HG03442 (cell line): ENCODE results near the gene DPP10.
"Not testable (repeated sequence)": the region's sequence is repeated elsewhere in the genome, so short reads cannot be mapped to it uniquely, and the experiment has no call there.

Experiments used
- ATAC-seq: cut with Tn5 transposase; IDR thresholded peaks from one replicate; pipeline ENCODE4 v1.9.1; 2021; ENCODE audit warnings: mild to moderate bottlenecking, moderate library complexity; ENCODE audit not compliant: unreplicated experiment

Gene DPP10

DNA sequence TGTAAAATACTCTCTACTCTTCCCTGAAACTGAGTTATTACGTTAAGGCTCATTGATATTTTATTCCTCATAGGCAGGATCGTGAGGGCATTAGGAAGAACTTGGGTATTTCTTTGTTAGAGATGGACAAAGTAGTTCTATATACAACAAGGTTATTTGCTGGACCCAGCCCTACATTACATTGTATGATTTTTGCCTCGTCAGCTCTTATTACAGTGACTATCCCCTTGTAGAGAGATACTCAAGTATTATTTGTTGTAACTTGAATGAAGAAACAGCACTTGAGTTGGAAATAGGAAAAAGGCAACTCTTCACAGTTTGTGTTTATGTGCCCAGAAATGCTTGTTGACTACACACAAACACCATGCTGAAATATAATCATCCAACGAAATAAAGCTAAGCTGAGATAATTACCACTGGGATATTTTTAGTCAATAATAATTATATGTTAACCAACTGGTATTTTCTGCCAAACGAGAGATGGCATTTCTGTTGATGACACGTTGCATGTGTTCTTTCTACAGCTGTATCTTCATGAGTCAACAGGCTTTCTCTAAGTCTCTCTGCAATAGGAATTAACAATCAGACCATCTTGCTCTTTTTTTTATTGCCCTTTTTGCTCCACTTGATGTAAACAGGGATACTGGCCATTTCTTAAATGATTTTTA is 947.6 kb downstream of the DPP10 start:
- no peak for ATAC-seq

- no peak for ATAC-seq
These were observed 954.1 kb downstream of the DPP10 start for GRCh38 chr2:115396579-115396978.

- no peak for ATAC-seq
These were observed 958.5 kb downstream of the DPP10 start for GRCh38 chr2:115400940-115401339.

DNA sequence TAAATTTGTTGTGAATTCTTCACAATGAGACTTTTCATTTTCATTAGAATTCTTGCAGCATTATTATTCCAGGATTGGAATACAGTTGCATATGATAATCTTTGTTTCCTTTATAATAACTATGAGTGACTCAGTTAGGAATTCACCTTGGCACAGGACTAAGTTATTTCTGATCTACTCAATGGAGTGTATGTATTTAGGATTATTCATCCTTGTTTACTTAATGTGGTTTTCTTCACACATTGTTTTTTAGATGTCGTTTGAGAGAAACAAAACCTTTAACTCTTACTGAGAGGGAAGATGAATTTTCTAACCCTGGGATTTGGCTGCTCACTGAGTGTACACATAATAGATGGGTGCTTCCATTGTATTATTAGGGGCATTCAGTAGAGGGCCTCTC is 970.1 kb downstream of the DPP10 start:
- no peak for ATAC-seq

GRCh38 chr2:115413791-115414190 is 971.4 kb downstream of the DPP10 start:
- no peak for ATAC-seq

DNA sequence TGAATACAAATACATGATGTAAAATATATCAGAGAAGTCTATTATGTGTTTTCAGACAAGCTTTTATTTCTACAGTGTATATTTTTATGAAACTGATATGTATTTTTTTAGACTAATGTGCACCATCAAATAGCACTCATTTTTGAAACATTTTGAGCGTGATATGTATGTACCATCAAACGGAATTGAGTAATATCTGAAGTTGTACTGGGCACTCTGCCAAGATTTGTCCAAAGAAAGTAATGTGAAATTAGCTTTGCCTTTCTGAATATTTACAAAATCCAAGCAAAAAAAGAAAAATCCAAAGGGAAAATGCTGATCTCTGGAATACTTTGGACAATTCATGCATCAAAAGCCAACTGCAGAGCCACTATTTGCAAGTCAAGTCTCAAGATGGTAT is 972.0 kb downstream of the DPP10 start:
- no peak for ATAC-seq

DNA sequence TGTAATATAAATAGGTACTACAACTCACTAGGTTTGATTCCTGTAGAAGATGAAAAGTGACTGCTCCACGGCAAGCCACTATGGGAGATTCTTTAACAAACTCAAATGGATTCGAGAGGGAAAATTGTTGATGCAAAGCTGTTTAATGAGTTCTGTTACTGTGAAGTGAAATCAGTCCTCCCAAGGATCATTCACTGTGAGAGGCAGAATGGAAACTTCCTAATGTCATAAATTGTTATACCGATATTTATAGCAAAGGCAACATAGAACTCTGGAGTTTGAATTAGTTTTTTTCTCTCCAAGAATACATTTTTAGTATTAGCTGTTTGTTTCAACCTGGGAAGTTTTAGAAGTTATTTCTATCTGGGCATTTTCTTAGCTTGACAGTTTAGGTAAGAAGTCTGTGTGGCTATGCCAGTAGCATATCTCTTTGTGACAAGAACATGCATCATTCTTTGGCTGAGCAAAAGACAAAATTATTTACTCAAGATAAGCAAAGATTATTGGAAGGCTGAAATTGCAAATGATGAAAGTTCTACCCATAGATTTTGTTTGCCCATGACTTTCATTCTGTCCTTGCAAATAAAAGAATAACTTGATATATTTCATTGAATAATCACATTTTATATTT is 979.7 kb downstream of the DPP10 start:
- ATAC-seq = no peak

DNA sequence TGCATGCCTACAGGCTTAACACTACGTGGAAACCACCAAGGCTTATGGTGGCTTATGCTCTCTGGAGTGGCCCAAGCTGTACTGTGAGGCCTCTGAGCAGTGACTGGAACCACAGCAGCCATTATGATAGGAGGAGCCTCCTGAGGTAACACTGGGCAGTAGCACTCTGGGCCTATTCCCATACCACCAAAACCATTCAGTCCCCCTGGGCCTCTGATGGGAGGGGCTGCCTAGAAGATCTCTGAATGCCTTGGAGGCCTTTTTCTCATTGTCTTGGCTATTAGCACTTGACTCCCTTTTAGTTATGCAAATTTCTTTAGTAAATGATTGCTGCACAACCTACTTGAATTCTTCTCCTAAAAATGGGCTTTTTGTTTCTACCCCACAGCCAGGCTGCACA is 985.0 kb downstream of the DPP10 start:
- no peak for ATAC-seq

- ATAC-seq = not testable (repeated sequence)
These were observed 998.3 kb downstream of the DPP10 start for GRCh38 chr2:115440746-115441145.

- no peak for ATAC-seq
These were observed 1001.2 kb downstream of the DPP10 start for GRCh38 chr2:115443539-115444185.

DNA sequence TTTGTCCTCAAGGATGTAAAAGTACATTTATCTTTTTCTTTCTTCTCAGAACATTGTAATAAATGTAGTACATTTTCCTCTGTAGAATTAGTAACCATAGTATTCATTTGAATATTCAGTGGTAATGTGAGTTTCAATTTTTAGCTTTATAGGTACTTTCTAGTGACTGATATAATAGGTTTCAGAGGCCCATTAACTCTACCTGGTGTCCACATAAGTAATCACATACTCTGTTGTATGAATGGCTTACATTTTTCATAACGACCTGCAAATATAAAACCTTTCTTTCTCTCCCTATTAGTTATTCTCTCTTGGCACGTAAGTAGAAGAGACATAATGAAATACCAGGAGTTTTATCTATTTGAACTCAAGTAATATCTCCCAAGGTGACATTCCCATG is 1017.6 kb downstream of the DPP10 start:
- ATAC-seq = no peak

- no peak for ATAC-seq
These were observed 1038.3 kb downstream of the DPP10 start for GRCh38 chr2:115480741-115481140.

DNA sequence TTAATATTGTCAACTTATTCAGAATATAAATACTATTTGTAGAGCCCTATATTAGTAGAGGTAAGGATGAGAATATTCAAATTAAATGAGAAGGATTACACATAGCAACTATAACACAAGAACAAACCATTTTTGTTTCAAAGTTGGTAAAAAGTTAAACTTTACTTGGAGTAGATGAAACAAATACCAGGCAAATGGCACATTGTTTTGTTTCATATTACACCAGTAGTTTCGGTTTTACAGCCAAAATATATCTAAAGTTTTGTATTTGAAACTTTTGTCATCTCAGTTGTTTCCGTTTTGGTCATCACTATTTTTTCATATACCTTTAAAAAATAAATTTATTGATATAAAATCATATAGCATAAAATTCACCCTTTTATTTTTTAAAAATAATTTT is 1039.4 kb downstream of the DPP10 start:
- ATAC-seq = no peak

GRCh38 chr2:115483666-115484065 is 1041.2 kb downstream of the DPP10 start:
- no peak for ATAC-seq

DNA sequence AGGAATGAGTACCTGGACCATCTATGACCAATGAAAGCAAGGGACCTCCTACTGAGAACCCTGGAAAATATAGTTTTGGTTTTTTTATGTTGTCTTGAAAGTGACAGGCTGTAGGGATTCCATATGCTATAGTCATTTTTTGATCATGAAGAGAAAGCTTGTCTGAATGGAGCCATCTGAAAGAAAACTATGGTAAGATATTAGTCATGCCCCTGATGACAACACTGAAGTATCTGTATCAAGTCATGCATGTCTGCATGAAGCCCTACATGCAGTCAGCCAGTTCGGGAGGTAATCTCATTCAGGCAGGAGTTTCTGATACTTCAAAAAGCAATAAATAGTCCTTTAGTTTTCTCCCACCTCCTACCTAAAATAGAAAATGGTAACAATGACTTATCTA is 1042.0 kb downstream of the DPP10 start:
- ATAC-seq = no peak

- ATAC-seq = no peak
These were observed 1042.5 kb downstream of the DPP10 start for GRCh38 chr2:115484983-115485382.

DNA sequence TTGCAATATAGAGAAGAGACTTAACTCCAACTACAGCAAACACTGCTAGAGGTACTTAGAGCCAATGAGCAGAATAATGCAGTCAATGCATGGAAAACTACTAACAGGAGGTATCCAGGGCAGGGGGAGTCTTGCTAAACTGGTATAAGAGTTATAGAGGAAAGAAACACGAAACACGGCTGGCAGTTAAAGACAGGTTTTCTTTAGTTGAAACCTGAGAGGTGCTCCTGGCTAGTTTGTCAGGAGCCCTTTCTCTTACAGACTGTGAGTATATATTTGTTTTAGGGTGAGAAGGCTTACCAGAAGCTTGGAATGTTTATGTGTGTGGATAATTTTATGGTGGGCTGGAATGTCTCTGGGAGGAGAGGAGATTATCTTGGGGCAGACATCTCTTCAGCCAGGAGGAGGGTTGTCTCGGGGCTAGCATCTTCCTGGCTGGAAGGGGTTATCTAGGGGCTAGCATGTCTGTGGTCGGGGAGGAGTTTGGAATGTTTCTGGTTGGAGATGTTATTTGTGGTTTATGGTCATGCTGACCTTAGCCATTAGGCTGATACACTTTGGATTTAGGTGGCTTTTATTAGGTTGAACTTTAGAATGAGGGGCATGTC is 1048.8 kb downstream of the DPP10 start:
- no peak for ATAC-seq

DNA sequence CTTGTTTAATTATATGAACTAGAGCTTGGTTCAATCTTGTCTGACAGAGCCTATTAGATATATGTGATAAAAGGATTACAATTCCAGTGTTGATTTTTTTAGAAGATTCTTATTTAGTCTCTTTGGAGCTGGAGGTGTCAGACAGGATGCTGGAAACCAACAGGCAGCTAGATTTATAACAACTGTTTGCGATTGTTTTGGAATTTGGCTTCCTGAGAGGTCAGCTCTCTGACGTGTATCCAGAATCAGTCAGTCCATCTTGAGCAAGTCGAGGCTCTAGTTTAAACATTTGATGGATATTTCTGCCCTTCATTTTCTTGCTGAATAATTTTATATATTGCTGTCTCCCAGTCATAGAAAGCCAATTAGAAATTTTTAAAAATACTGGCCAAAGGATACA is 1062.9 kb downstream of the DPP10 start:
- no peak for ATAC-seq

- no peak for ATAC-seq
These were observed 1078.3 kb downstream of the DPP10 start for GRCh38 chr2:115520727-115521126.

DNA sequence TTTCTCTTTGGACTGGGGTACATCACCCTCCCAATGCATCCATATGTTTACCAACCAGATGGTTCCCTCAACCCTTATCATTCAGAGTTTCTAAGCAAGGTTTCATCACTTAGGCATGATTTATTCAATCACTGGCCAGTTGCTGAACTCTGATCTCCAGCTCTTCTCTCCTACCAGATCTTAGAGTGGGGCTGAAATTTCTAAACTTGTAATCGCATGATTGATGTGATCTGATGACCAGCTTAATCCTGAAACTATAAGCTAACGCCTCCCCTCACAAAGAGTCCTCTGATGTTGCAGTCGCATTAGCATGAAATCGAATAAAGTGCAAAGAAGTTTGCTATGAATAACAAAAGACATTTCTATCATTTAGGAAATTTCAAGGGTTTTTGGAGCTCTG is 1082.0 kb downstream of the DPP10 start:
- ATAC-seq = no peak

DNA sequence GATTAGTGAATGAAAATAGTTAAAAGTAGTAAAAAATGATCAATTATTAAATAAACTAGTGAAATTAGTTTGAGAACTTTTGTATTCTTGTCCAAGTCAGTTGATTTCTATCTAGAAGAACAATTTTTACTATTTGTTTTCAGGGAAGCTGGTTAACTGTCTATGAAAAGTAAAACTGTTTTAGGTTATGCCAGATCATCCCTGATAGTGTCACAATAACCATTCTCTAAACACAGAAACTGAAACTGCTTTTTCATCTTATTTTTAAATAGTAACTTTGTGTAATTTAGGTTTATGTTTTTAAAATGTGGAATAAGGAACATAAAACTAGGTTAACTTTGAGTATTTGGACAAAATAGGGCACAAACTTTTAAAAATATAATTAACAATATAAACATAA is 1087.2 kb downstream of the DPP10 start:
- no peak for ATAC-seq

GRCh38 chr2:115533081-115533480 is 1090.6 kb downstream of the DPP10 start:
- ATAC-seq = no peak
